IPS-15b (cell line): ENCODE data around the gene TMEM44.

Experiments
- H3K27me3 ChIP-seq: one replicate; pipeline ENCODE4 v1.6.1; 2013; ENCODE audit warnings: low read length; ENCODE audit not compliant: control insufficient read depth, insufficient read depth
- H3K36me3 ChIP-seq: one replicate; pipeline ENCODE4 v1.6.1; 2013; ENCODE audit warnings: low read length; ENCODE audit not compliant: control insufficient read depth, insufficient read depth
- H3K4me1 ChIP-seq: one replicate; pipeline ENCODE4 v1.6.1; 2013; ENCODE audit warnings: mild to moderate bottlenecking, low read length; ENCODE audit not compliant: control insufficient read depth, insufficient read depth
- H3K4me3 ChIP-seq: one replicate; pipeline ENCODE4 v1.5.1; 2013; ENCODE audit warnings: low read depth, low read length
- H3K9ac ChIP-seq: one replicate; pipeline ENCODE4 v1.6.1; 2013; ENCODE audit warnings: low read depth, mild to moderate bottlenecking, low read length
- H3K9me3 ChIP-seq: one replicate; pipeline ENCODE4 v1.6.1; 2013; ENCODE audit warnings: mild to moderate bottlenecking, low read length; ENCODE audit not compliant: control insufficient read depth, insufficient read depth

Gene TMEM44, protein sequence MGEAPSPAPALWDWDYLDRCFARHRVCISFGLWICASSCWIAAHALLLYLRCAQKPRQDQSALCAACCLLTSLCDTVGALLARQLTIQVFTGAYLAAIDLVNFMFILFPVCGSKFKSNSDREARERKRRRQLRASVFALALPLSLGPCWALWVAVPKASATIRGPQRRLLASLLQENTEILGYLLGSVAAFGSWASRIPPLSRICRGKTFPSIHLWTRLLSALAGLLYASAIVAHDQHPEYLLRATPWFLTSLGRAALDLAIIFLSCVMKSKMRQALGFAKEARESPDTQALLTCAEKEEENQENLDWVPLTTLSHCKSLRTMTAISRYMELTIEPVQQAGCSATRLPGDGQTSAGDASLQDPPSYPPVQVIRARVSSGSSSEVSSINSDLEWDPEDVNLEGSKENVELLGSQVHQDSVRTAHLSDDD

DNA sequence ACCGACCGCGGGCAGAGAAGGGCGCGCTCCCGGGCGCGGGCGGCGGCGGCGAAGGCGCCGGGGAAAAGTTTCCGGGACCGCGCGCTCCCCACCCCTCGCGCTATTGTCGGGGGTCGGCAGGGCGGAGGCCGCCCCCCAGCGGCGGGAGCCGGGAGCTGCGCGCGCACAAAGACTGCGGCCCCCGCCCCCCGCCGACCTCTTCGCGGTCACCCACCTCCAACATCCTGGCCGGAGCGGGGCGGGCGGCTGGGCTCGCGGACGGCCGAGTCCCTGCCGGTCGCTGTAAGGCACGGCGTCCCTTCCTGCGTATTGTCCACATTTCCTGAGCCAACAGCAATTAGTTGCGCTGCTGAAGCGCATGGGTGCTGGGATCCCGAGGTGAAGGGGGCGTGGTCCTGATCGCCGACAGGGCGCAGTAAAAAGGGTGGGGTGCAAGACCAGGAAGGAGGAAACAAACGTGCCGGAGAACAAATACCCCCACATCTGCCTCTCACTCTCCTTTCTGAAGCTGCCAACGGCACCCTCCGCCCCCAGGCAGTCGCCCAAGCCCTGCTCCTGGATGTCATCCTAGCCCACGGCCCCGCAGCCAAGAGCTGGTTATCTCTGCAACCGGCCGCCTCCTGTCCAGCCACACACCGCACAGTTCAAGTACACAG is at the start of gene TMEM44:
Gene TMEM44 (minus strand): TSS at position 71 of the 656 bp plus-strand sequence. CDS start 204 bp downstream, outside the sequence.
- peaks cover 4% of the 10 kb centered on the region for H3K9me3 ChIP-seq
- H3K27me3 ChIP-seq = no peaks in the 10 kb centered on the region
- peaks cover 11% of the 10 kb centered on the region for H3K36me3 ChIP-seq
- H3K9ac ChIP-seq = peak within 1 kb of the TSS; percentile 60
- H3K4me3 ChIP-seq = peak within 1 kb of the TSS; percentile 80
- H3K4me1 ChIP-seq = peaks cover 2% of the 10 kb centered on the region

DNA sequence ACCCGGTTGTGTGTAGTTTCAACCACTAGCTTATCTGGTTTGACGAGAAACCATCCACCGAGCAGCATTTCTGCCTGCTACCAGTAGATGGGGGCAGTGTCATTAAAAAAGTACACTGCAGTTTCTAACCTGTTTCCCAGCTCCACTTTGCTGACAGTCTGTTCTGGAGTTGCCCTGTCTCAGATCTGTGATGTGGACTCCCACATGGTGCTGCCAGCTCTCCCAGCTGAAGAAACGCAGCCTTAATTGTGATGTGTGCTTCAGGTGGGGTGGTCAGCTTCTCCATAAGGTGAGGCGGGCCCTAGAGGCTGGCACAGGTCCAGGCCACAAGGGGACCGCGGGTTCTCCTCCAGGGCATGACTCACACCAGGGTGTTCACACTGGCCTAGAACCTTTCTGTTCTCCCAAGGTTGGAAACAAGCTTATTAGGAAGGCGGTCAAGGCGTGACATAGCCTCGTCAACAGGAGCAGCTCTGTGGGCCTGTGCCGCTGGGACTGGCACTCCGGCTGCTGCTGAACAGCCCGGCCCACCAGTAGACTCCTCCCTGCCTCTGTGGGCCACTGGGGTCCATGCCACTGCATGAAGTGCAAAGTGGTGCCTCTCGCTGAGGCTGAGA is 49.6 kb upstream of the TMEM44 start:
- Histone ChIP-seq H3K27me3 (peaks cover 37% of the 10 kb centered on the region), H3K9me3 (no peaks in the 10 kb centered on the region), H3K4me3 (no peak overlapping the region), H3K36me3 (no peaks in the 10 kb centered on the region), H3K9ac (no peak overlapping the region), H3K4me1 (no peaks in the 10 kb centered on the region)

DNA sequence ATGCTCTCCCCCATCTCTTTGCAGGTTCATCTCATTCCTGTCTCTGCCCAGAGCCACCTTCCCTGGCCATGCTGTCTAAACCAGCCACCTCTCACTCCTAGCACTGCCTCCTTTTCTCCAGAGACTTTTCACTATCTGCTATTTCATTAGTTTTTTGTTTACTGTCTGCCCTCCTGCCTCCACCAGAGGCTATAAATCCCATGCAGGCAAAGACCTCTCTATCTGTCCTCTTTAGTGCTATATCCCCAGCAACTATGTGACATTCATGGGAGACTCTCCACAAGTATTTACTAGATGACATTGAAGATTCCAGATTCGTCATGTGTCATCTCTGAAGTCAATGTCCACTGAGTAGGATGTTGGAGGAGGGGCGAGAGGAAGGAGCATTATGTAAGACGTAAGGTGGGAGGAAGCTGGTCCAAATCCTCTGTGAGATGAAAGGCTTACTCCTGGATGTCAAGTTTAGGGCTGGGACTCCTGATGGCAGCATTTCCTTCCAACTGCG is 49.0 kb upstream of the TMEM44 start:
- Histone ChIP-seq H3K9ac (no peak overlapping the region), H3K4me3 (no peak overlapping the region), H3K36me3 (no peaks in the 10 kb centered on the region), H3K9me3 (no peaks in the 10 kb centered on the region), H3K4me1 (no peaks in the 10 kb centered on the region), H3K27me3 (peaks cover 34% of the 10 kb centered on the region)

DNA sequence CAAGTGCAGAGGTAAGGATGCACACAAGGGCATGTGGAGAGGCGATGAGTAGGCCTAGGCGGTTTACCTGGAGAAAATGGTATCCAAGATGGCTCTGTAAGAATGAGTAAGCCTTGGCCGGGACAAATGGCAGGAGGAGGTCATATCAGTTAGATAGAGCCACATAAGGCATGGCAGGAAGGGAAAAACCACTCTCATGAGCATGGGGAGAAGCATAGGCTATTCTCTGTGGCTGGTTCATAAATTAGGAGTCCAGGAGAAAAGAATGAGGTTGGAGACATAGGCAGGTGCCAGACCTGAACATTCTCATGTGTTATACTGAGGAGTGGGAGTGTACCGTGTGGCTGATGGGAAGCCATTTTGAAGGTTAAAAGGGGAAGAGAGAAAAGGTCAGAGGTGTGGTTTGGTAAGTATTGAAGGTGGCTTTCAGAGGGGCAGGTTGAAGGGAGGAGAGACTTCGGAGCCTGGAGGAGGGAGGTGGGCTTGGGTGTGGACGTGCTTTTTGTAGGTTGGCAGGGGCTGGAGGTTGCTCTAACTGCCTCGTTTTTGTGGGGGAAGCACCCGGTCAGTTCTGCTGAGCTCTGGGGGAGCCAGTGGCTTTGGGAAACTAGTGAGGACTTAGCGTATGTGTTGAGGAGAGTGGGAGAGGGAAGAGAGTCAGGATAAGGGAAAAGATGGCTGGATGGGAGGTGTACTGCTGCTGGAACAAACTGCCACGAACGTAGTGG is 47.8 kb upstream of the TMEM44 start:
- Histone ChIP-seq H3K9ac (no peak overlapping the region), H3K4me1 (no peaks in the 10 kb centered on the region), H3K27me3 (peaks cover 22% of the 10 kb centered on the region), H3K36me3 (no peaks in the 10 kb centered on the region), H3K9me3 (no peaks in the 10 kb centered on the region), H3K4me3 (no peak overlapping the region)

DNA sequence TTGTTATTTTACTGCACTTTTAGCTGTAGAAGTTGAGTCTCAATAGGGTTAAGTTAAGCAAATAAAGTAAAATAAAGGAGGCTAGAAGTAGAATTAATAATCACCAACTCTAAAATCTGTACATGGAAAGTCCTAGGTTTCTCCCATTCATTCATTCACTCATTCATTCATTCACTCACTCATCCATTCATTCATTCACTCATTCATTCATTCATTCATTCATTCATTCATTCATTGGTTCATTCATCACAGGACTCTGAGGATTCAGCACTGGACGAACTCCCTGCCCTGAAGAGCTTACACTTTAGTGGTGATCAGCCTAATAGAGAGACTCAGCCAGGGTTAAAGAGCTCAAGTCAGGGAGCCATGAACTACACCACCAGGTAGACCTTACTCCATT is 43.3 kb upstream of the TMEM44 start:
- Histone ChIP-seq H3K4me1 (no peaks in the 10 kb centered on the region), H3K9ac (no peak overlapping the region), H3K27me3 (no peaks in the 10 kb centered on the region), H3K4me3 (no peak overlapping the region), H3K36me3 (no peaks in the 10 kb centered on the region), H3K9me3 (no peaks in the 10 kb centered on the region)

DNA sequence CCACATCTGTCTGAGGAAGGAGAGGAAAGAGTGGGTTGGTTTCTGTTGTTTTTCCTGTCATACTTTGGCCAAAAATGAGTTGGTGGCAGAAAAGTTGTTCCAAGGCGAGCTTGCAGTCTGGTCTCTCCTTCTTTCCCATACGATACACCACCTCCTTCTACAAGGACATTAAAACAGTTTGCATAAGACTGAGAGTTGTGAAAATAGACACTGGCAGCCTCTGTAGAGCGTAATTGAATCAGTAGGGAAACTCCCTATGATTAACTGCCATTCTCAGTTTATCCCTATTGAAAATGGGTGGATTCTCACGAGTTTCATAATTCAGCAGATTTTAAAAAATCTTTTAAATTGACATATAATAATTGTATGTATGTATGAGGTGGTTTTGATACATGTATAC is 42.5 kb upstream of the TMEM44 start:
- Histone ChIP-seq H3K36me3 (no peaks in the 10 kb centered on the region), H3K4me3 (no peak overlapping the region), H3K9me3 (no peaks in the 10 kb centered on the region), H3K9ac (no peak overlapping the region), H3K27me3 (no peaks in the 10 kb centered on the region), H3K4me1 (peaks cover 4% of the 10 kb centered on the region)

DNA sequence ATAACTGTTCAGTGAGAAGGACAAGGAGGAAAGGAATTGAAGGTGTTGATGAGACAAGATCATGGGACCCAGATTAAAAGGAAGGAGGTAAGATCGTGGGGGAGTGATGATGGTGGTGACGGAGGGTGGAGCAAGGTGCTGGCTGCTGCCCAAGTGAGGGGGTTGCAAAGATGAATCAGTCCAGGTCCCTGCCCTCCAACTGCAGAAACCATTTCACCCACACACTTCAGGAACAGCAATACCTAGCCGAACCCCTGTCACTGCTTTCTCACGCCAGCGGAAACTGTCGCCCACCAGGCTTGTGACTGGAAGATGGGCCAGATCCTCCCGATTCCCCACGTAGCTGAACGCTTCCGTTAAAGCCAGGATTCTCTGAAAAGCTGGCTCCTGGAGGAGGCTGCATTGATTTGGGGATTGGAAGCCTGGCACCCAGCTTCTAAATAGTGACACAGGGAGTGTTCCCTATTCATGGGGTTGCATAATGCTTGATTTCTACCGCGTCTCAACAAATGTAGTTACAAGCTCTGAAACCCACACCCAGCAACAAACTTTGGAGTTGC is 41.9 kb upstream of the TMEM44 start:
- Histone ChIP-seq H3K4me3 (no peak overlapping the region), H3K36me3 (no peaks in the 10 kb centered on the region), H3K27me3 (no peaks in the 10 kb centered on the region), H3K4me1 (peaks cover 4% of the 10 kb centered on the region), H3K9me3 (no peaks in the 10 kb centered on the region), H3K9ac (no peak overlapping the region)

DNA sequence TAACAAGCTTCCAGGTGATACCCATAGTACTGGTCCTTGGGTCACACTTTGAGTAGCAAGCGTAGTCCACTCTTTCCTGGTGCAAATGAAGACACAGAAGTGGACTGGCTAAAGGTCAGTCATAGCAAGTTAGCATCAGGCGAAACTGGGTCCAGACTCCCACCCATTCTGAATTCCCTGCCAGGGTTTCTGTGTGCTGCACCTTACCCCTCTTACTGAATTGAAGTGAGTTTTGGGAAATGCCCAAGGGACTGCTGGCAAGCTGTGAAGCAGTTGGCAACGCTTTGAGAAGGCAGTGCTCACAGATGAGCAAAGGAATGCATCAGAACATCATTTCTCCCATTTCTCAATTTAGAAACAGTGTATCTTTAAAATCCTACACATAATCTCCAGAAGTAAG is 40.5 kb upstream of the TMEM44 start:
- Histone ChIP-seq H3K9me3 (no peaks in the 10 kb centered on the region), H3K4me3 (no peak overlapping the region), H3K4me1 (peaks cover 4% of the 10 kb centered on the region), H3K36me3 (peaks cover 2% of the 10 kb centered on the region), H3K9ac (no peak overlapping the region), H3K27me3 (no peaks in the 10 kb centered on the region)

DNA sequence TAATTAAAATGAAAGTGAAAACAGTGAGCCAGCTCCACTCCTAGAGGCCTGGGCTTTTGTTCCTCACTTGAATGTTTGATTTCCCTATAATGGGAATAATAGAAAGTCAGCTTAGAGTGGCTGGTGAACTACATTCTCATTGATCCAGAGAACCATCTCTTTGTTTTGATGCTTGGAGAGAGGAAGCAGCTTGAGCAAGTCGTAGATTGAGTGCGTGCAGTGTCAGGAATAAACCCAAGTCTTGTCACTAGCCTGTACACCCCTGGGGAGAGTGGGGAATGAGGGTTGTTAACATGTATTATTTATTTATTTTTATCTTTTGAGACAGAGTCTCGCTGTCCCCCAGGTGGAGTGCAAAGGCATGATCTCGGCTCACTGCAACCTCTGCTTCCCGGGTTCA is 39.7 kb upstream of the TMEM44 start:
- Histone ChIP-seq H3K27me3 (no peaks in the 10 kb centered on the region), H3K9me3 (no peaks in the 10 kb centered on the region), H3K4me3 (peak overlapping the region; percentile 77), H3K36me3 (peaks cover 2% of the 10 kb centered on the region), H3K9ac (no peak overlapping the region), H3K4me1 (peaks cover 4% of the 10 kb centered on the region)

DNA sequence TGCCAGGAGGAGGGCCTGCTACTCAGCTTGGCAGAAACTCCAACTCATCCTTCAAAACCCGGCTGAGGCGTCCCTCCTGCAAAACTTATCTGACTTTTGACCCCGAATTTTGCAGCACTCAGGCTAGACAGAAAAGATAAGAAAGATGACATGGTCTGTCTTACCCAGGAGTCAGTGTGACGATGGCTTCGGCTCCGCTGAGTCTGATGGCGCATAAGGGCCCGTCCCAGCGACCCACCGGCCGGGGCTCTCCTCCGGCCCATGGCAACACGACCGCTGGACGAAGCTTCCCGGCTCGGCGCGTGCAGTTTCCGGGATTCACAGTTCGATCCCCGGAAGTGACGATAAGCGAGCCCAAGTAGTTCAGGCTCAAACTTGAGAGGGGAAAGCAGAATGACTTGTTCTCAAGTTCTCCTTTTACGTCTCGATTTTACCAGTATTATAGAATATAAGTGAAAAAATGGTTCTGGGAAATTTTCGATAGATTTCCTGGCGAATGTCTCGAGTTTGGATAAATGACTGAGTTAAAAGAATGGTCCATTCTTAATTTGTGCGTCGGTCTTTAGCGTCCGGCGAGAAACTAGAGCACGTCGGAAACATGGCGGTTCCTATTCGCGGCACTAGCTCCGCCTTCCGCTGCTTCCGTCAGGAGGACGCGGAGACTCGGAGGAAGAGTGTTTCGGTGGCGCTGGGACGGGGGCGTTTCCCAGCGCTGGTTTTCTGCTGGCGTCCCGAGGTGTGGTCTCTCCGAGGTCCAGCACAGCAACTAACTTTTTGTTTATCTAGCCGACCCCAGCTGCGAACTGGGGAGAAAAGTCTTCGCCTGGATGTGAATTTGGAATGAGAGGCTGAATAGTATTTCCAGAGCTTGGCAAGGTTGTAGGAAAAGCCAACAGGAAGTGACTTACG is 38.9 kb upstream of the TMEM44 start, which contains the start of gene LSG1:
Gene LSG1 (minus strand): TSS at position 292 of the 909 bp plus-strand sequence. CDS start 29 bp downstream, at position 263.
- H3K4me1 ChIP-seq = peaks cover 4% of the 10 kb centered on the region
- H3K27me3 ChIP-seq = no peaks in the 10 kb centered on the region
- peaks cover 2% of the 10 kb centered on the region for H3K36me3 ChIP-seq
- no peaks in the 10 kb centered on the region for H3K9me3 ChIP-seq
- H3K9ac ChIP-seq = peak within 1 kb of the TSS; percentile 94
- H3K4me3 ChIP-seq = peak within 1 kb of the TSS; percentile 77
